Ectodermal cell (in vitro differentiated cells): ENCODE results near the gene UBA1.
"Not testable (repeated sequence)": the region's sequence is repeated elsewhere in the genome, so short reads cannot be mapped to it uniquely, and the experiment has no call there.

Experiments used
- H3K27ac ChIP-seq: 2 replicates; pipeline ENCODE4 v1.7.0; 2013; ENCODE audit warnings: mild to moderate bottlenecking, low read depth, low read length; ENCODE audit not compliant: insufficient read depth, poor library complexity, severe bottlenecking
- H3K27me3 ChIP-seq: 2 replicates; pipeline ENCODE4 v1.7.0; 2013; ENCODE audit warnings: mild to moderate bottlenecking, low read length; ENCODE audit not compliant: insufficient read depth, control insufficient read depth, poor library complexity, severe bottlenecking
- H3K36me3 ChIP-seq: one replicate; pipeline ENCODE4 v1.7.0; 2013; ENCODE audit warnings: low read length; ENCODE audit not compliant: control insufficient read depth, insufficient read depth
- H3K4me1 ChIP-seq: one replicate; pipeline ENCODE4 v1.7.0; 2013; ENCODE audit warnings: low read length; ENCODE audit not compliant: control insufficient read depth, insufficient read depth
- H3K4me3 ChIP-seq: 2 replicates; pipeline ENCODE4 v1.7.0; 2013; ENCODE audit warnings: low read depth, low read length, control low read depth; ENCODE audit not compliant: insufficient read depth
- H3K9me3 ChIP-seq: 2 replicates; pipeline ENCODE4 v1.7.0; 2013; ENCODE audit warnings: mild to moderate bottlenecking, low read length, moderate library complexity; ENCODE audit not compliant: control insufficient read depth
- WGBS, 2 experiments: methylation state at CpG; one replicate each; pipeline ENCODE4 v1.1.7; 2013; ENCODE audit warnings: missing lambda C conversion rate in 2 of 2; 5-methylcytosine and 5-hydroxymethylcytosine counted together

UBA1 gene

GRCh38 chrX:47248576-47248975 lies 54.9 kb downstream of the UBA1 start:
- 92 to 97% methylated on average over 6 of the region's 6 CpGs for WGBS, 2 experiments
- Histone ChIP-seq H3K36me3 (peaks cover 6% of the 10 kb centered on the region), H3K4me1 (no peaks in the 10 kb centered on the region), H3K9me3 (no peaks in the 10 kb centered on the region), H3K27ac (no peak overlapping the region), H3K4me3 (no peak overlapping the region), H3K27me3 (no peaks in the 10 kb centered on the region)

GRCh38 chrX:47250017-47250347 lies 56.4 kb downstream of the UBA1 start:
- Histone ChIP-seq H3K9me3 (no peaks in the 10 kb centered on the region), H3K4me3 (no peak overlapping the region), H3K27me3 (no peaks in the 10 kb centered on the region), H3K27ac (no peak overlapping the region), H3K36me3 (peaks cover 6% of the 10 kb centered on the region), H3K4me1 (no peaks in the 10 kb centered on the region)
- WGBS, 2 experiments, result 84 to 95% methylated on average over 6 of the region's 6 CpGs

- H3K9me3 ChIP-seq, H3K27ac ChIP-seq, H3K36me3 ChIP-seq, H3K4me3 ChIP-seq, H3K4me1 ChIP-seq, H3K27me3 ChIP-seq: not testable (repeated sequence)
- WGBS, 2 experiments, result 95 to 97% methylated on average over 11 to 12 of the region's 12 CpGs
These were observed 64.0 kb downstream of the UBA1 start for GRCh38 chrX:47257620-47258019.
